NK-92 (cell line): ENCODE results near the gene CTTN.
"Not testable (repeated sequence)": the region's sequence is repeated elsewhere in the genome, so short reads cannot be mapped to it uniquely, and the experiment has no call there.

Experiments
- DNase-seq: peaks from one replicate; lab custom pipeline; 2025; ENCODE audit not compliant: unreplicated experiment; lab: John Stamatoyannopoulos, UW

Gene CTTN

GRCh38 chr11:70454197-70454767 lies 56.0 kb downstream of the CTTN start:
- DNase-seq, result no peak

- DNase-seq, result not testable (repeated sequence)
Measured at GRCh38 chr11:70454811-70455210, 56.5 kb downstream of the CTTN start.

GRCh38 chr11:70455354-70455753 lies 57.0 kb downstream of the CTTN start:
- no peak for DNase-seq

- no peak for DNase-seq
Measured at GRCh38 chr11:70456921-70457532, 58.7 kb downstream of the CTTN start.

- DNase-seq, result no peak
Measured at GRCh38 chr11:70458736-70459135, 60.4 kb downstream of the CTTN start.

- DNase-seq, result no peak
Measured at GRCh38 chr11:70460111-70460510, 61.8 kb downstream of the CTTN start.

- DNase-seq, result no peak
Measured at GRCh38 chr11:70460964-70461363, 62.6 kb downstream of the CTTN start.

- DNase-seq, result no peak
Measured at GRCh38 chr11:70462818-70463477, 64.6 kb downstream of the CTTN start.

GRCh38 chr11:70463478-70464255 lies 65.3 kb downstream of the CTTN start:
- no peak for DNase-seq

- DNase-seq, result no peak
Measured at GRCh38 chr11:70464509-70465361, 66.4 kb downstream of the CTTN start.

- no peak for DNase-seq
Measured at GRCh38 chr11:70466154-70466553, 67.8 kb downstream of the CTTN start.

- DNase-seq, result no peak
Measured at GRCh38 chr11:70466596-70466995, 68.3 kb downstream of the CTTN start.

GRCh38 chr11:70467201-70468085 lies 69.1 kb downstream of the CTTN start:
- DNase-seq, result no peak

GRCh38 chr11:70468256-70469195 lies 70.2 kb downstream of the CTTN start:
- no peak for DNase-seq

- no peak for DNase-seq
Measured at GRCh38 chr11:70470127-70470526, 71.8 kb downstream of the CTTN start.

- no peak for DNase-seq
Measured at GRCh38 chr11:70471254-70471653, 72.9 kb downstream of the CTTN start.

GRCh38 chr11:70472240-70472639 lies 73.9 kb downstream of the CTTN start:
- no peak for DNase-seq

GRCh38 chr11:70473186-70473872 lies 75.0 kb downstream of the CTTN start:
- no peak for DNase-seq
